HG02588 (cell line): Measurements from ENCODE around the gene TAOK3.
"Not testable (repeated sequence)": the region's sequence is repeated elsewhere in the genome, so short reads cannot be mapped to it uniquely, and the experiment has no call there.

Experiments
- ATAC-seq: cut with Tn5 transposase; IDR thresholded peaks from one replicate; pipeline ENCODE4 v1.9.1; 2021; ENCODE audit warnings: mild to moderate bottlenecking, moderate library complexity; ENCODE audit not compliant: unreplicated experiment

Gene TAOK3

DNA sequence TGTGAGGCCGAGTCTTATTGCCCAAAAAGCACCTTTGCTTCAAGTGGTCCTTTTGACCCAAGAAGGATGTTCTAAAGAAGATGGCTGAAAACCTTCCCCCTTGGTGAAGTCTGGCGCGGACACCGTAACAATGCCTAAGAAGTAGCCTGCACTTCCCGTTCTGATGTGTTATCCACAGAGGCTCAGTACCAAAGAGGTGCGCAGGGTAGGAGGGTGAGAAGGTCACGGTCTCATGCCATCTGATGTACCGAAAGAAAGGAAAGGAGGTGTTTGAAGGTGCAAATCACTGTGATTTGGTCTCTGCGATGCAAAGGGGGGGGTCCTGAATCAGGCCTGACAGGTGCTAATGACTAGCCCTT is 226.9 kb downstream of the TAOK3 start:
- no peak for ATAC-seq

GRCh38 chr12:118145113-118145797 is 227.5 kb downstream of the TAOK3 start:
- no peak for ATAC-seq

GRCh38 chr12:118144499-118144898 is 228.2 kb downstream of the TAOK3 start:
- no peak for ATAC-seq

DNA sequence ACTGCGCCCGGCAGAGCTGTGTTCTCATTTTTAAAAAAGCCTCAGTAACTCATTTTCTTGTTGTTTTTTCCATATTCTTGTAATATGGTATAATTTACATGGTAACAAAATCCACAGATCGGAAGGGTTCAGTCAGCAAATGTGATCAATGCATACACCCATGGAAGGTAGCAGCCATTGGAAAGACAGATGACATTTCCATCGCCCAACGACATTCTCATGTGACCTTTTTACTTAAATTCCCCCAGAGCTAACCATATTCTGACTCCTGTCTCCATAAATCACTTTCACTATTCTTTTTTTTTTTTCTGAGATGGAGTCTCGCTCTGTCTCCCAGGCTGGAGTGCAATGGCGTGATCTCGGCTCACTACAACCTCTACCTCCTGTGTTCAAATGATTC is 231.9 kb downstream of the TAOK3 start:
- no peak for ATAC-seq

DNA sequence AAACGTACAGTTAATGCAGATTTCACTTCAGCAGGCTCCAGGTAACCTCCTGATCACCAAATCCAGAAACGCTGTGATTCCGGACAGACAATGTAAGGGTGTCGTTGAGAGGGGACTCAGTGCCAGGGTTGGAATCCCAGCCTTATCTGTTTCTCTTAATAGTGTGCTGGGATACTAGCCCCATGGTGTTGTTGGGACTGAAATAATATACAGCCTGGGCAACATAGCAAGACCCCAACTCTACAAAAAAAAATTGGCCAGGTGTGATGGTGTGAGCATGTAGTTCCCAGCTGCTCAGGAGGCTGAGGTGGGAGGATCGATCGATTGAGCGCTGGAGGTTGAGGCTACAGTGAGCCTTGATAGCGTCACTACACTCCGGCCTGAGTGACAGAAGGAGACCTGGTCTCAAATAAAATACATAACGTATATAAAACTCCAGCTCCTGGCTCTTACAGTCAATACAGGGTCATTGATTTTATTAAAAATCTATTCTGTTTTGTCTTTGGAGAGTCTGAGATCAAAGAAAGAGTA is 235.5 kb downstream of the TAOK3 start:
- ATAC-seq, result no peak

DNA sequence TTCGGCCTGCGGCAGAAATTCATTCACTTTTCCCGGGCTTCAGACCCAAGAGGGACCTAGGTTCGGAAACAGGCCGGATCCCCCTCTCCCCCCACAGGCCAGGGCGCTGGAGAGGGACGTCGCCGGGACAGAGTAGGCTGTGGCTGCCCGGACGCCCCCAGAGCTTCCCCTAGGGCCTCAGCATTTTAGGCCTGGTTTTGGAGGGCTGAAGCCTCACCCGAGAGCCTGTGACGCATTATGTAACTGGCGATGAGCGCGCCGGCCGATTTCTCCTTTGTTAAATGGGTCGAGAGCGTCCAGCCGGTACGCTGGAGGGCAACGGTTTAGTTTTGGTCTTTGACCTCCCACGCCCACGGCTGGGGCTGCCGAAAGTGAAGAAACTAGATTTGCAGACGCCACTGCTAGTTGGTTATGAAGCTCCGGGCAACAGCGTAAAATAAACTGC is 236.1 kb downstream of the TAOK3 start:
- no peak for ATAC-seq

- ATAC-seq, result peak; percentile 98
Measured at GRCh38 chr12:118135788-118136558, 236.7 kb downstream of the TAOK3 start, which contains the start of gene PEBP1. Gene PEBP1 (plus strand): TSS chr12:118136124. CDS start chr12:118136210, 86 bp downstream.

GRCh38 chr12:118129436-118129835 is 243.3 kb downstream of the TAOK3 start:
- ATAC-seq, result not testable (repeated sequence)

DNA sequence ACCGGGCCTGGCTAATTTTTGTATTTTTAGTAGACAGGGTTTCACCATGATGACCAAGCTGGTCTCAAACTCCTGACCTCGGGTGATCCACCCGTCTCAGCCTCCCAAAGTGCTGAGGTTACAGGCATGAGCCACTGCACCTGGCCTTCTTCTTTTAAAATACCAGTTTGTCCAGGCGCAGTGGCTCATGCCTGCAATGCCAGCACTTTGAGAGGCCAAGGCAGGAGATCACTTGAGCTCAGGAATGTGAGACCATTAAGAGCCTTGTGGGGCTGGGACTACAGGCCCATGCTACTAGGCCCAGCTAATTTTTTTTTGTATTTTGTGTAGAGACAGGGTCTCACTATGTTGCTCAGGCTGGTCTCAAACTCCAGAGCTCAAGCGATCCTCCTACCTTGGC is 244.8 kb downstream of the TAOK3 start:
- ATAC-seq, result no peak

DNA sequence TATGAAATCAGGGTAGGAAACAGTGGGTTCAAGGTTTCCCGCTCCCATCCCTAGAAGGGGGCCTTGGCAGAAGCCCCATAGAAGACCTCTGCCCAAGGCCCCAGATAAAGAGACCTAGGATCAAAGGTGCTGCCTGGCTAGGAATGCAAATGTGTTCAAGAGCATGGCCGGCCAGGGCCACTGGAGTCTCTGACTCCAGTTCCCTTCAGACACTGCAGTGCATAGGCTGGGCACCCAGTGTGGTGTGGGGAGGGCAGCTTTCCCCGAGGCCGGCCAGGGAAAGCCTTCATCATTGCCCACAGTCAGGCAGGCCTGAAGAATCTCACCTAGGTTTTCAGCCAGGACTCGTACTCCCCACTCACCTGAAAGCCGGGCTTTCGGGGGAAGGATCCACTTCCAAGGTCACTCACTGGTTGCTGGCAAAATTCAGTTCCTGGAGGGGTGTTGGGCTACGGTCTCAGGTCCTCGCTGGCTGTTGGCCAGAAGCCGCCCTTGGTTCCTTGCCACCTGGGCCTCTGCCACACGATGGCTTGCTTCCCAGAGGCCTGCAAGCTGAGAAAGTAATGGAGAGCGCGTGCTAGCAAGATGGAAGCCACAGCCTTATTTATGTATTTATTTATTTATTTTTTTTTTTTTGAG is 246.5 kb downstream of the TAOK3 start:
- no peak for ATAC-seq

DNA sequence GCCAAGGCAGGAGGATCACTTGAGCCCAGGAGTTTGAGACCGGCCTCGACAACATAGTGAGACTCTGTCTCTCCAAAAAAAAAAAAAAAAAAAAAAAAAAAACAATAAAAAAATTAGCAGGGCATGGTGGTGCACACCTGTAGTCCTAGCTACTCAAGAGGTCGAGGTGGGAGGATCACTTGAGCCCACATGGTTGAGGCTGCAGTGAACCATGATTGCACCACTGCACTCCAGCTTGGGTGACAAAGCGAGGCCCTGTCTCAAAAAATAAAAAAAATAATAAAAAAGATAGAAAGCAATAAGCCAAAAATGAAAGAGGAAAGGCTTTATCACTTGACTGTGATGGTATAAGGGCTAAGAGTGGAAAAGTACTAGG is 247.0 kb downstream of the TAOK3 start:
- no peak for ATAC-seq

DNA sequence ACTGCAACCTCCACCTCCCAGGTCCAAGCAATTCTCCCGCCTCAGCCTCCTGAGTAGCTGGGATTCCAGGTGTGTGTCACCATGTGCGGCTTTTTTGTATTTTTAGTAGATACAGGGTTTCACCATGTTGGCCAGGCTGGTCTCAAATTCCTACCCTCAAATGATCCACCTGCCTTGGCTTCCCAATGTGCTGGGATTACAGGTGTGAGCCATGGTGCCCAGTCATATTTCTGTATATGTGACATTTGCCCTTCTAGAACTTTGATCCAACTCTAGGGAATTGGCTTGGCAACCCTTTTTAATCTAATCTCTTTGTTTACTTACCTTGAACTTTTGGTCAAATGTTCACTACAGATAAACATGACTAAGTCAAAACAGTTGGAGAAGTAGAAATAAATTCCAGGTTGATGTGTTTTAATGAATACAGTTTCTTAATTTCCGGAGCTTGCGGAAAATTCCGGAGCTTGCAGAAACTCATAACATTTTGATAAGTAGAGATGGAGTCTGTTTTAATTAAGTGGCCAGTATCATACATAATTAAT is 248.3 kb downstream of the TAOK3 start:
- no peak for ATAC-seq

GRCh38 chr12:118122264-118122663 is 250.4 kb downstream of the TAOK3 start:
- ATAC-seq, result no peak

DNA sequence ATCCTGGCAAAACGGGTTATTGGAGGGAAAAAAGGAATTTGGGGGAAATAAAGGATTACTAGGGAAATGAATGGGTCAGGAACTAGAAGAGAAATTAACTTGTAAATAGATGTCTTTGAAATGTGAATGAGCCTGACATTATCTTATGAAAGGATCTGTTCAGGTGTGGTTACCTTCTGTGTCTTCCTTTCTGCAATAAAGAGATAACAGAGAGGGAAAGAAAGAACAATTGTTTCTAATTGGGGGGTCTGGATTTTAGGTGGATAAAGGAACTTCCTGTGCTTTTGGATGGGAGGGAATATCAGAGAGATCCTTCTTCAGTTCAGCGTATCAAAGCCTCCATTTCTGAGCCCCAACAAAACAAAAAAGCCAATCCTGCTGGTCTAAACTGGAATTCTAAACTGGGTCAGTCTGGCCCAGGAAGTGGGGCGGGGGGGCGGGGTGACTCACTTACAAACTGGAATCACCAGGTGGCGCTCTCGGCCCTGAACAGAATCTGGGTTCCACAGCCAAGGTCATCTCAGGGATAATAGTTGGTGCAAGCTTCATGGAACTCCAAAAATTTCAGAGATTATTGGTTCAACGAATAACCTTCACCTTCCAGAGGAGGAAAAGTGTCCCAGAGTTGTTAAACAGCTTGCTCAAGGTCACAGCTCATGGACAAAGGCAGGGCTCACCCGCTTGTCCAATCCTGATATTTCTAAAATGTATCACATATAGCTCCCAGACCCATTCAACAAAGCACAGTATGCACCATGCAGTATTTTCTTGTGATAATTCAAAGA is 251.9 kb downstream of the TAOK3 start:
- no peak for ATAC-seq

DNA sequence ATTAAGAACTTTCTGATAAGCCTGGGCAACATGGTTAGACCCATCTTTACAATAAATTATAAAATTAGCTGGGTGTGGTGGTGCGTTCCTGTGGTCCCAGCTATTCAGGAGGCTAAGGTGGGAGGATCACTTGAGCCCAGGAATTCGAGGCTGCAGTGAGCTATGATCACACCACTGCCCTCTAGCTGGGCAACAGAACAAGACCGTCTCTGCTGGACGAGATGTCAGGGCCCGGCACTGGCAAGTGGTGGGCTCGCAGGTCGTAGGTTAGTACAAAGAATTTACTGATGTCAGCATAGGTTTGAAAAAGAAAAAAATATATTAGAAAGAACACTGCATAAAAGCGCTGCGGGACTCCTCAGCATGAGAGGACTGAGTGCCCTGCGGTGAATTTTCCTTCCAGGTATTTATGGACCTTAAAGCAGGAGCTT is 253.2 kb downstream of the TAOK3 start:
- no peak for ATAC-seq

DNA sequence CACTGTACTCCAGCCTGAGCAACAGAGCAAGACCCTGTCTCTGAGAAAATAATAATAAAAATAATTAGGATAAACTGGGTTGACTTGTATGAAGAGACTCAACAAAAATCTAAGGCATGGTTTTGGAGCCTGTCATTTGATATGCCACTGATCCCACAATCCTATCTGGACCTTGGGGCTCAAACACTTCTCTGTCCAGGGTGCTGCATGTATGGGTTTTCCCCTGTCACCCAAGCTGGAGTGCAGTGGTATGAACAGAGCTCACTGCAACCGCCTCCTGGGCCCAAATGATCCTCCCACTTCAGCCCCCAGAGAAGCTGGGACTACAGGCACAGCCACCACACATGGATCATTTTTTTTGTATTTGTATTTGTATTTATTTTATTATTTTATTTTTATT is 263.6 kb downstream of the TAOK3 start:
- no peak for ATAC-seq

- ATAC-seq, result no peak
Measured at GRCh38 chr12:118107694-118108093, 265.0 kb downstream of the TAOK3 start.

- no peak for ATAC-seq
Measured at GRCh38 chr12:118107011-118107410, 265.7 kb downstream of the TAOK3 start.

DNA sequence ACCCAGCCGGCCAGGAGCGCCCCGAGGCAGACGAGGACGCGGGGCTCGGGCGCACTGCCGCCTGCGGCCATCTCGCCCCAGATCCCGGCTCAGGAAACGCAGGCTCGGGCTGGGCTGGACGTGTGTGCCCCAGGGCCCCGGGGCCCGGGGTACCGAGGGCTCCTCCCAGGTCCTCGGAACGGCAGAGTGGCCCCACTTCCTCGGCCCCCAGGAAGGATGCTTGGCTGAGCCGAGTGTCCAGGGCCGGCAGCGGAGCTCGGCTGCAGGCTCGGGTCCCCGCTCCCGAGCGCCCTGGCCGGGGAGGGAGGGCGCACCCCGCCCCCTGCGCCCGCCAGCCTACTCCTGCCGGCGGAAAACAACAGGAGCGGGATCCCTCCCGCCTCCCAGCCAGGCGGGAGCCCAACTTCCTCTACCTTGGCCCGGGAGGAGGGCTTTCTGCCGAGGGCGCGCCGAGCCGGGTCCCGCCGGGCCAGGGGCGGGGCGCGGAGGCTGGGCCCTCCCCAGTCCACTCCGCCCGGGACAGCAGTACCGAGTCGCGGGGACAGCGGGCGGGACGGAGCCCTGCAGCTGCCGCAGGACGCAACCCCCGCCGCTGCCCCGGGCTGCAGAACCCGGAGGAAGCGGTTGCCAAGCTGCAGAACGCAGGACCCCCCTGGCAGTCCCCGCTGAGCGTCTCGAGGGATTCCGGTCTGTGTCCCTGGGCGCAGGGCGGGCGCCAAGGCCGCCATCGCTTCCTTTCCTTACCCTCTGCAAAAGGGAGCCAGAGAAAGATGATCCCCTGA is 268.9 kb downstream of the TAOK3 start, which contains the start of gene VSIG10:
TSS of gene VSIG10 (minus strand) at position 411 of the 782 bp plus-strand sequence. CDS start at position 71, 340 bp downstream.
- ATAC-seq, result no peak

GRCh38 chr12:118103201-118103600 is 269.5 kb downstream of the TAOK3 start:
- no peak for ATAC-seq
